Activated gamma-delta T cell treated with anti-CD3 and anti-CD28 coated beads, Interleukin-2, amount 50 U/mL, for 16 hours (primary cell): ENCODE results near the gene CABP2.

ENCODE experiments used
- DNase-seq: peaks from one replicate; pipeline ENCODE4 v3.0.0-alpha.2; 2020; ENCODE audit warnings: low read depth

Gene CABP2

DNA sequence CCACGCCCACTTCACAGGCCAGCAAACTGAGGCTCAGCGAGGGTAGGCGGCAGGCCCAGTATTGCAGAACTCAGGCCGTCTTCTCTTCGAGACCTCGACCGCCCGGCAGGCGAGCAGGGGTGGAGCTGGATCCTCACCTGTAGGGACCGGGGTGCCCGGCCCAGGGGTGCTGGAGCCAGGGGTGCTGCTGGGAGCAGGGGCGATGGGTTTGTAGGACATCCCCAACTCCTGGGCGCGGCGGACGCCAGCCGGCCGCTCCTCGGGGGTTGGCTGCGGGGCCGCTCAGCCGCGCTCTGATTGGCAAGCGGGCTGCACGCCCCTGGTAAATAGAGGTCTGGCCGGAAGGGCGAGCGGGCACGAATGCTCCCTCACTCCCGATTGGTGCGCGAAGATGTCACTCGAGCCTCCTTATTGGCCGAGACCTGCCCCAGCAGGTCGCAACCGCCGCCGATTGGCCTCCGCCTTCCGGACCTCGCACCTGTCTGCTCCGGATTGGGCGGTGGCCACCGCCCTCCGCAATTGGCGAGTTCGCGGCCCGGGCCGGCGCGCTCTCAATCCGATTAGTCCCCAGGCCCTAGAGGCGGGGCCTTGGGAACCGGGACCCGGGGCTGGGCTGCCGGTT lies 15.3 kb downstream of the CABP2 start, which contains the start of gene CDK2AP2:
TSS of gene CDK2AP2 (minus strand) at position 299 of the 622 bp plus-strand sequence. CDS start at position 219, 80 bp downstream.
- DNase-seq, result peak; percentile 97

DNA sequence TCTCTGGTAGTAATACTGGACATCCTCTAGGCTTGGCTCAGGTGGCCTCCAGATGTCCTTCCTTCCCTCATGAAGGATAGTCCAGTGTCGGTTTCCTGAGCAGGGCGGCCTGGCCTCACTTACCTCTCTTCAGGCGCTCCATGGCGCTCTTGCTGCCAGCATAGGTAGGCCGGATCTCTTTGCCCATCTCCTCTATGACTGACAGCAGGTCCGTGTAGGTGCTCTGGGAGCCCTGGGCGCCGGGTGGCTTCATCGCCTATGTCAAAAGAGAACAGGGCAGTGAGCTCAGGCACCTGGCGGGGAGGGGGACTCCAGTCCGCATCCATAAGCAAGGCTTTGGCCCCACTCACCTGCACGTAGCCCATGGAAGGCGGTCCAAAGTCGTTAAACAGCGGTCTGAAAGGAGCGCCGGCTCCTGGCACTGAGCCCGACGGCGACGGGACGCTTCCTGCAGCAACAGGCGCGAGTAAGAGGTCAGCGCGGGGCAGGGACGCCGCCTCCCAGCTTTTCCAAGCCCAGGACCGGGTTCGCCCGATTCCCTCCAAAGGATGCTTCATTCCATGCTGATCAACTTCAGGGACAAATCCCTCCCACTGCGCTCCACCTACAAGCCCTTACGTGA lies 15.9 kb downstream of the CABP2 start:
- DNase-seq, result no peak

DNA sequence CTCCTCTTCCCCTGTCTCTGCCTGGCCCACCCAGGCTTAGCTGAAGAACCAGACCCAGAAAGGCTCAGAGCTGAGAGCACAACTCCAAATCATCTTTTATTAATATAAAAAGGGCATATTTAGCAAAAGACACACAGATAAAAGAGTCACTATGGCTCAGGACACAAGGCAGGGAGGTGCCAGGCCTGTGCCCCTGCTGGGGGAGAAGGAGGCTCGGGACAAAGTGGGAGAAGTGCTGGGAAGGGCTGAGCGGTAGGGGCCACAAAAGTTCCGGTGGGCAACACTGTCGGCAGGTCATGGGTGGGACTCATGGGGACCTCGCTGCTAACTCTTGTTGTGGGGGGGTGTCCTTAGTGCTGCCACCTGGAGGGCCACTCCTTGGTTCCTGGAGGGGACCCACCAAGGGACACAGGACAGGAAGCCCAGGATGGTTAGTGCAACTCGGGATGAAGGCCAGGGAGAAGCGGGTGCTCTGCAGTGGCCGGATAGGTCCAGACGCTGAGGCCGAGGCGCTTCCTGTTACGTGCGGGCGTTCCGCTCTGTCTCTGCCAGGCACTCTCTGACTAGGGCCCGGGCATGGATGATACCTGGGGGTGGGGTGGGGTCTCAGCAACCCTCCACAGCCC lies 16.7 kb downstream of the CABP2 start:
- no peak for DNase-seq

DNA sequence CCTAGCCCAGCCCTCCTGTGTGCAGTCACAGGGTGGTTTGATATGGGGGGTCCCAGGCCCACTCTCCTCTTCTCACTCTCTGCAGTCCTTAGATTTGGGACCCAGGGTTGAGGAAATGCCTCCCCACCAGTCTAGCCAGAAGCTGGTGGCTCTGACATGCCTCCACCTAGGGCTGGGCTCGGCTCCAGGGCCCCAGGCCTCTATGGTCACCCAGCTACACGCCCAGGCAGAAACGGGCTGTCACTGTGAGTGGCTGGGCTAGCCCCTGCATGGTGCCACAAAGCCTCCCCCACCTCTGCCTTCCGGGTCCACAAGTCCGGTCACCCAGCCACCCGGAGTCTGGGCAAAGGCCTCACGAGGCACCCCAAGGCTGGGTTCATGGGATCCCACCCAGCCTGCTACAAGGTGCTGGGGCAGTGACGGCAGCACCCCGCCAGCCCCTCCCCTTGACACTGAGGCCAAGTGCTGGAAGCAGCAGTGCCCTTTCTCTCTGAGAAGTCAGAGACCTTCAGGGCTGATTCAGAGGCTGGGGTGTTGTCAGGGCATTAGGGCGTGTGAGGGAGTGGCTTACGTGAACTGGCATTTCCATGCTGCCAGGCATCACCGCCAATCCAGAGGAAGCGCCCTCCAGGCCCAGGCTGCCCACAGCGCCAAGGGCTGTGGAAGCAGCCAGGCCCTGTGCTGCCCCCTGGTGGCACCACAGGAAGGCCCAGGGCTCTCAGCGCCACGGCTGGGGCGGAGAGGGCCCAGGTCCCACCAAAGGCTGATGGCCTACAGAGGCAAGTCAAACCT lies 17.4 kb downstream of the CABP2 start:
- DNase-seq, result peak; percentile 84

DNA sequence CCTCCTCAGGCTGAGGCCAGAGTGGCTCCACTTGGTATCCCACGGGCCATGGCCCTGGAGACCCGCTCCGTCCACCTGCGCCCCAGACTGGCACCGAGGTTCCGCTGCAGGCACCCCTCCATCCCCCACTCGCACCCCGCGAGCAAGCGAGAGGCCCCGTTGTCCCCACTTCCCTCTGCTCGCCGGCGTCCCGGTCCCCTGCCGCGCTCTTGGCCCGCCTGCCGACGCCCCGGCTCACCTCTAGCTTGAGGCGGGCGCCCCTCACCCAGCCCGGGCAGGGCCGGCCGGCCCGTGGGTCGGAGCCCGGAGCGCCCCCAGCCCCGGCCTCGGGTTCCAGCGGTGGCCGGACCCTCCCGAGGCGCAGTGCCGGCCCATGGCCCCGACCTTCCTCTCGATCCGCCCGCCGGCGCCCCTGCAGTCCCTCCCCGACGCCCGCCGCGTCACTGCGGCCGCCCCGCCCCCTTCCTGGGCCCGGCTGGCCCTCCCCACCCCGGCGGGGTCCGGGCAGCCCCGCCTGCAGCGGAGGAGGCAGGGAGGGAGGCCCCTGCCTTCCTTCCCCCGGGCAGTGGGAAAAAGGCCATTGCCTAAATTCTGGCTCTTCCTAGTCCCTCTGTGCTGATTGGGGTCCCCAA lies 18.2 kb downstream of the CABP2 start, which contains the start of gene PITPNM1:
TSS of gene PITPNM1 (minus strand) at position 414 of the 632 bp plus-strand sequence. CDS start 1,183 bp downstream, outside the sequence.
- DNase-seq, result peak; percentile 62

DNA sequence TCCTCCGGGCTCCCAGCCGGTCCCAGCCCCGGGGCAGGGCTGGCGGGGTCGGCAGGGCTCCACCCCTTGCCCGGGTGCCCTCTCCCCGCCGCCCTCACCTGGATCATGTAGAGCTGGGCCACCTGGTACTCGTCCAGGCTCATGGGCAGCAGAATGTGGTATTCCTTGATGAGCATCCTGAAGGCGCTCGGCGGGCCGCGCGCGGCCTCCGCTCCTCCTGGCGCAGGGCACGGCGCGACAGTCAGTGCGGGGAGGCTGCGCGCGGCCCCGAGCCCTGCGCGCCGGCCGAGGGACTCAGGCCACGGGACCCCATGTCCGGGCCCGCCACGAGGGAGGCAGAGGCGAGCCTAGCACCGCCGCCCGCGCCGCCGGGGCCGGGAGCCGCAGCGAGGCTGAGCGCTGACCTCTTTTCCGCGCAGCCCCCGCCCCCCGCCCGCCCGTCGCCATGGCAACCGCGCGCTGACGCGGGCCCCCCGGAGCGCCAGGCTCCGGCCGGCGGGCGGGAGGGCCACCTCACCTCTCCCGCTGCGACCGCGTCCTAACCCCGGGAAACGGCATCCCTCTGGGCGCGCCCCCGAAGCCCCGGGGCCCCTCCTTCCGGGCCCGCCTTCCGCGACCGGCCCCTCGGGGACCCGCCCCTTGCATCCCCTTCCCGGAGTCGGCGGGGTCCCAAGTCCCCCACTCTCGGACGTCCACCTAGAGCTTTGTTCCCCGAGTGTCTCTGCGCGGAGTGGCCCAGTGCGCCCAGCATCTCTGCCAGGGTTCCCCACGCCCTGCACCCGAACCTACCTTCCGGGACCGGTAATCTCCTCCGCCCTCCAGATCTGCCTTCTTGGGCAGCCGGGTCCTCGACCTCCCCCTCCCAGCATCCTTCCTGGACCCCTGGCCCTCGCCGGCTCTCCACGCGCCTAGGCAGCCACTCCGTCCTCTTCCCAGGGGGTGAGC lies 19.0 kb downstream of the CABP2 start:
- no peak for DNase-seq

DNA sequence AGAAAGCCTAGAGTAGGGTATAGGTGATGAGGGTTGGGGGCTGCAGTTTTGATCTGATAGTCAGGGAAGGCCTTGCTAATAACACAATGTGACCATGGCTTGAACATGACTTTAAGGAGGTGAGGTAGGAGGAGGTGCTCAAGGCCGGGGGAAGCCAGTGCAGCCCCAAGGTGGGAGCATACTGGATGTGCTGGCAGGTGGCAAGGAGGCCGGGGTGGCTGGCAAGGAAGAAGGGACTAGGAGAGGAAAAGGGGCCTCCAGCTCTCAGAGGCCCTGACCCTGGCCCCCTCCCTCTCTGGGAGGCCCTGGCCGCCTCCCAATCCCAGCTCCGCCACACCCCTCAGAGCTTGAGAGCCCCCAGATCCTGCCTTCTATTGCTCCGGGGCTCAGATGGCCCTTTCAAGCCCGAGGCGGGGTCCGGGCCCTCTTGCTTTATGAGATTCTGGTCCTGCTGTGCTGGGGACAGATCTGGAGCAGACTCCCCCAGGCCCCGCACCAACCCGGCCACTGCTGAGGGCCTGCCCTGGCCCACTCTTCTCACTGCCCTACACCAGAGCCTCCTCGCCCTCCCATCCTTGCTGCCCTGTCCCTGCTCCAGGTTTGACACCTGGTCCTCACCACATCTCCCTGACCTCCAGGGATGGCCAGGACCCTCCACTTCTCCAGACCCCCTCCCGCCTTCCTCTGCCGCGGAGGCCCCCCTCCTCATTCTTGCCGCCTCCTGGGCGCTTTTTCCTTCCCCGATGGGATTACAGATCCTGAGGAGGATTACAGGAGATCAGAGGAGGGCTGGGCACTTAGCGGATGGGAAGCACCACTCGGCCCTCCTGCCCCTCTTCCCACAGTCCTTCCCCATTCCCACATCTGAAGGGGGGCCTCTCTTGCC lies 19.9 kb downstream of the CABP2 start:
- DNase-seq, result no peak

DNA sequence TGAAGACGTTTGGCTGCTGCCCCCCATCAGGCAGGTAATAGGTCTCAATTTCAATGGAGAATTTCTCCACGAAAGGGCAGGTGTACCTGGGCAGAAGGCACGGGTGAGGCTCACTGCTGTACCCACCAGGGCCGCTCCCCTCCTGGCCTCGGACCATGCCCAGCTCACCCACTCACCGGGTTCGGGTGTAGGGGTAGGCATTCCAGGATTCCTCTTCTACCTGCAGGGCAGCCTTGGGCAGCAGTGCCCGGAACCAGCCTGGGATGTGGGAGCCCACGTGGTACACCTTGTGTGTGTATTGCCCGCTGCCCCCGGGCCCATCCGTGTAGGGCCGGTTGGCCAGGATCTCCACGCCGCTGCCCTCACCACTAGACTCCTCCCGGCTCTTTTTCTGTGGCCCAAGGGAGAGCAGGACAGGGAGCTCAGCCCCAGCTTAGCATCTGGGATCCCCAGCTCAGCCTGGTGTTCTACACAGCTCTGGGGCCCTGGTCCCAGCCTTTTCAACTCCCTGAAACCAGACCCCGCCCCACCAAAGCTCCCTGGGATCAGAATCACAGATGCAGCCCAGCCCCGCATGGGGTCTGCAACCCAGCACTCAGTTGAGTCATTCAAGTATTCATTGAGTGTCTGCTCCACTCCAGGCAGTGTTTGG lies 20.8 kb downstream of the CABP2 start:
- no peak for DNase-seq

DNA sequence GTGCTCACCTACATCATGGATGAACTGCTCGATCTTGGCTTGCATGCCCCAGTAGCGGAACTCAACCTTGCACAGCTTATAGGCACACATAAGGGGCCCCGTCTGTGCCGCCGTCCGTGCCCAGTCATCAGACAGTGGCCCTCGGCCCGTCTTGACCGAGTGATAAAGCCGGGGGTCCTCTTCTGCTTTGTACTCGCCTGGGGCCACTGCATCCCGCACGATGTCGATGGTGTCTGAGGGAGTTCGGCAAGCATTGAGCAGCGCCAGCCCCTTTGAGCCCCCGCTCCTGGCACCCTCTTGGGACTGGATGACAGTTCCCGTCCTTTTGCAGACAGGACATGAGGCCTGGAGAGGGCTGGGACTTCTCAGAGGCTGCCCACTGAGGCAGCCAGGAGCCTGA lies 21.4 kb downstream of the CABP2 start:
- DNase-seq, result no peak

DNA sequence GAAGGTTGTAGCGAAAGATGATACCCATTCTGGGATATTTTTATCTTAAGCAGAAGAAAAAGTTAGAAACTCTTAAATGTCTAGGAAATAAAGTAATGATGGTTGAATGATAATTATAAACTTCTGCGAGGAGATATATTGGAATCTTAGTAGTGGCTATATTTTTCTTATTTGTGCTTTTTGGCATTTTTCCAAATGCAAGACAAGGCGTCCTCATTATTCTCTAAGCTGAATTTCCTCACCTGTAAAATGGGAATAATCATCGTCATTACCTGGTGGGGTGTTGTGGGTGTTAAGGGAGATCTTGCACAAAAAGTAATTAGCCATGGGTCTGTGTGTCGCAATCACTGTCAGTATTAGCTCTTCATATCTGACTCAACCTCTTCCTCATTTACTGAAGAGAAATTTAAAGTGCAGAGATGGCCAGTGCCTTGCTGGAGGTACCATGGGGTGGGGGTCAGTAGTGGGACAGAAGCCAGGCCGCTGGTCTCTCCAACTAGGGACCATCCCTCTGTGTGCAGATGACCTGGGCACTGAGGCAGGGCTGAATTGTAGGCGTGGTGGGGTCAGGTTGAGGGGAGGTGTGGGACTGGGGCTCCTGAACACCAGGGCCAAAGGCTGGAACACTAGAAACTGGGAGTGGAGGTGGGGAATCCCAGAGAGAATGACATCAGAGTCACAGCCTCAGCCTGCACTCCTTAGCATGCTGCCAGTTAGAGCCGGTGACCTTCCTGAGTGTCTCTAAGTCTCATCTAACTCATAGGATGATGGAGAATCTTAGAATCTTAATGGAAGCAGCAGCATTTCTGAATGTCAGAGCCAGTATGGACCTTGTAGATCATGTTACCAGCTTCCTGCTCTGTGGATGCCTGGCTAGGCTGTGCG lies 22.2 kb downstream of the CABP2 start:
- DNase-seq, result no peak

DNA sequence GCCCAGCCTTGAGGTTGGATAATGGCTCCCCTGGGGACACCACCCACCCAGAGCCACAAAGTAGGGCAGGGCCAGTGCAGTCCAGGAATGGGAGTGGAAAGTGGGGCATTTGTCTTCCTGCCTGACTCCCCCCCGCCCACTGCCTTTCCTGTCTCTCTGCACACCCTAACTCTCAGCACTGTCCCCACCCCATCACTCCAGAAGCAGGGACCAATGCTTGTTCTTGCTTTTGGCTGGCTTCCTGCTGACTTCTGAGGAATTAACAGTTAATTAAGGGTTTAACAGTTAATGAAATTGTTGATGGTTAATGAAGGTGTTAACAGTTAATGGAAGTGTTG lies 22.8 kb downstream of the CABP2 start:
- no peak for DNase-seq

DNA sequence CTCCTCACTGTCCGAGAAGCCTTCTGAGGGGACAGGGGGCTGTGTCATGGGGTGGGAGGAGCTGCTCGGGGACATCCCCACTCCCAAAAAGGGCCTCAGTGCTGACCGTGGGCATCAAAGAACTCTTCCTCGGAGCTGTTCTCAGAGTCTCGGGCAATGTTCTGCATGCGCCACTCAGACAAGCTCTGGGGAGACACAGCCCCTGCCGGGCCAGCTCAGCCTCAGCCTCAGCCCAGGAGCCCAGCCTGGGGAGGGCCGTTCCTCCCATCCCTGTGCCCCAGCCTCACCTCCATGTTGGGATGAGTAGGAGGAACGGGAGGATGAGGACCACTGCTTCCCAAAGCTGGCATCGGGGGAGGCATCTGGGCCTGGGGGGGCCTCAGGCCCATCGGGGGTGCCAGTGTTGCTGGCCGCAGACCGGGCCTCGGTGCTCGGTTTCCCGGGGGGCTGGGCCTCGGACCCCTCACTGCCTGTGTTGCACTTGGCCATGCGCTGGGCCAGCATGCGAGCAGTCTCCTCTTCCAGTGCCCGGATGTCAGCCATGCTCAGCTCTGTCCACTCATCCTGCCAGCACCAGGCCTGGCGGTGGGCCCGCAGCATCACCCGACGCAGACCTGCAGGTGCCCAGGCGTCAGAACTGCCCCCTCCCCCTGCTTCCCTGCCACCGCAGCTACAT lies 23.3 kb downstream of the CABP2 start:
- no peak for DNase-seq

DNA sequence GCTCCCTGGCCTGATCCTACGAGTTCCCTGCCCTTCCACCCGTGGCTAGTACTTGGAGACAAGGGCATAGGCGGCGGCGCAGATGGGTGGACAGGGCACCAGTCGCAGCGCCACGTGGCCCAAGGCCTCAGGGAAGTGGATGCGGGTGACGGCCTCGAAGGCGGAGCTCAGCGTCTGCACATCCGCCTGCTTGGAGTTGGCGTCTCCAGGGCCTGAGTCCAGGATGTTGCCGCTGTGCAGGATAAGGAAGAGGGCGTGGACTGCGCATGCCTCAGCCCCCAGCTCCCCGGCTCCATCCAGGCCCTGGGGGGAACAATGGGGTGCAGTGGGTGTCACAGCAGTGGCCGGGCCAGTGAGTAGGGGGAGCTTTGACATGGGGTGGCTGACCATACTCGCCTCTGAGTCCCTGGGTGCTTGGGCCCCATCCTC lies 24.7 kb downstream of the CABP2 start:
- DNase-seq, result no peak

DNA sequence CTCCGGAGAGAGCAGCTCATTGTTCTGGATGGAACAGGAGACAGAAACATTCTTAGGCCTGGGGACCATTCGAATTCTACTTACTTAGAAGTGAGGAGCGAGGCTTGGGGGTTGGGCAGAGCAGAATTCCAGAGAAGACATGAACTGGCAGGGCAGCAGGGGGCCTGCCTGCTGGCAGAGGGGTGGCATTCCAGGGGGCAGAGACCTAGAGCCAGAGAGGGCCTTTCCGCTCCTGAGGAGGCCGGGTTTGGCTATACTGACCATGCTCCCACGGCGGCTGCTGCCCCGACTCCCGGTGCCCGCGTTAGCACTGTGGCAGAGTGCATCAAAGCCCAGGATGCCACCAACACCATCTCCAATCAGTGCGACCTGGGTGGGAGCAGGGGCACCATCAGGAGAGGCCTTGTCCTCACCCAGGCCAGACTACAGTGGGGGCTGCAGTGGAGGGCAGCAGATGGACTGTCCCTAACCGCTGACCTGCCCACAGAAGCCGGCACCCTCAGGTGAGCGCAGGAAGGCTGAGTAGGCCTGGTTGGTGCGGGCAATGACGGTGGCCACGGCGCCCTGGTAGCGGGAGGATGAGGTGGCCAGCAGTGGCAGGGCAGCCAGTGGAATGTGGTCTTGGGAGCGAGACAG lies 25.5 kb downstream of the CABP2 start:
- DNase-seq, result no peak

DNA sequence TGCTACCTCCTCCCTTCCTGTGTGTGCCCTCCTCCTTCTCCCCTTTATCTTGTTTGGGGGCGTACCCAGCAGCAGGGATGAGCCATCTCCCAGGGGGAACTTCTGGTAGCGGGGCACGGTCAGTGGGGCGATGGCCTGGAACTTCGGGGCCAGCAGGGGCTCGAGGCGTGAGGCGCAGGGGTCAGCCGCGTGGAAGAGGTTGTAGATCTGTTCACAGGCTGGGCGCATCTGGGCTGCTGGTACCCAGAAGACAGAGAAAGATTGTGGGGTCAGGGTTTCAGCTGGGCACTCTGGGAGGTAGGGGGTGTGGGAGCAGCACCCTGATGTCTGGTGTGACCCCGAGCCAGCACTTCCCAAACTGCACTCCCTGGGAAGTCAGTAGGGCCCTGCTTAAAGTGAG lies 27.1 kb downstream of the CABP2 start:
- DNase-seq, result no peak

DNA sequence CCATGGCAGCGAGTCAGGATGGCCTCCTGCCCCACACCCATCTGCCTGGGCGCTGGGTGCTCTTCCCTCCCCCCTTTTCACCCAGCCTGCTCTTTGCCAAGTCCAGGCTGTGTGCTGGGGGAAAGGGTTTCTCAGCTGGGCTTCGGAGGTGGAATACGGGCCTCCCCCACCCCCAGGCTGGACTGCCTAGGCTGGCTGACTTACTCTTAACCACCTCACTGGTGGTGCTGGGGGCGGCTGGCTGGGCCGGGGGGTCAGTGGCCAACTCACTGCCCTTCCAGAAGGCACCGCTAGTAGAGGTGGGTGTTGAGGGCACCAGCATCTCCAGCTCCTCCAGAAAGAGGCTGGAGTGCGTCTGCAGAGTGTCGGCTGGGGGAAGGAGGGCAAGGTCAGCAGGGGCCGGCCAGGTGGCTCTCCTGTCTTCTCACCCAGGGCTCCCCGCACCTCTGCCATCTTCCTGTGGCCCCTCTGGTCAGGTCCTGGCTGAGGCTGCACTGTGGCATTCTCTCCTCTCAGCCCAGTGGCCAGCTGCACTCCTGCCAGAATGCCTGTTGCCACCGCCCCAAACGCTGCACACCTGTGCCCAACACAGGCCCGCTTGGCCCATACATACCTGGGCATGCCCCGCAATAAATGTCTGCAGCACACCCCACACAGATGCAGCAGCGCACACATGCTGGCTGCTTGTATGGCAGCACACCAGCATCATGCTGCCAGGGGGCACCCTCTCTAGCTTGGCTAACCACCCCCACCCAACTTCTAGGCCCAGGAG lies 27.8 kb downstream of the CABP2 start:
- DNase-seq, result no peak
